Left renal cortex interstitium (tissue), 4 donors: ENCODE data around the gene PXN. TPM values are rescaled to one million over a fixed set of nuclear protein-coding genes. Genes with fewer than 3 reads are reported as not detected.
"Not testable (repeated sequence)": the region's sequence is repeated elsewhere in the genome, so short reads cannot be mapped to it uniquely, and the experiment has no call there.

Experiments used
- DNase-seq, 4 donors: peaks; one replicate each; pipeline ENCODE4 v3.0.0-alpha.2; 2013; ENCODE audit warnings: low read depth in 4 of 4, low spot score in 2 of 4, missing footprints in 1 of 4
- polyA plus RNA-seq, 4 donors: library from polyadenylated mRNA; unstranded; fragments of 120-200 nt; gene quantifications; one replicate each; pipeline ENCODE4 v1.2.1, GENCODE V29; 2013; ENCODE audit not compliant: insufficient read length in 4 of 4

PXN gene
- polyA plus RNA-seq, 4 donors, result 59.9 to 86.7 (median 69.9) TPM

GRCh38 chr12:120227233-120228040 is 38.1 kb downstream of the PXN start:
- DNase-seq, result no peak

GRCh38 chr12:120225852-120226640 is 39.5 kb downstream of the PXN start:
- DNase-seq, result no peak

DNA sequence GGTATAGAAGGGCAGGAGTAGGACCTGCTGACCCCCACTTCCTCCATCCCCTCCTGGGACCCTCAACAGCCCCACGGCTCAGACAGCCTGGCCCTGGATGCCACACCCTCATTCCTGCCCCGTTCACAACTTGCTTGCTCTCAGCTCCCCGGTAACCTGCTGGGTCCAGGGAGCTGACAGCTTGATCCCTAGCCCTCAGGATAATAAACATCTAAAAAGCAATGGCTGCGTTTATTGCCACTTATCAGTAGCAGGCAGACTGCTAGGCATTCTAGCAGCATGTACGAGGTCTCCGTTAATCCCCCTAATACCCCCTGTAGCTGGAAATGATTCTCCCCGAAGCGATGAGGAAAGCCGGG is 40.4 kb downstream of the PXN start:
- no peak for DNase-seq

DNA sequence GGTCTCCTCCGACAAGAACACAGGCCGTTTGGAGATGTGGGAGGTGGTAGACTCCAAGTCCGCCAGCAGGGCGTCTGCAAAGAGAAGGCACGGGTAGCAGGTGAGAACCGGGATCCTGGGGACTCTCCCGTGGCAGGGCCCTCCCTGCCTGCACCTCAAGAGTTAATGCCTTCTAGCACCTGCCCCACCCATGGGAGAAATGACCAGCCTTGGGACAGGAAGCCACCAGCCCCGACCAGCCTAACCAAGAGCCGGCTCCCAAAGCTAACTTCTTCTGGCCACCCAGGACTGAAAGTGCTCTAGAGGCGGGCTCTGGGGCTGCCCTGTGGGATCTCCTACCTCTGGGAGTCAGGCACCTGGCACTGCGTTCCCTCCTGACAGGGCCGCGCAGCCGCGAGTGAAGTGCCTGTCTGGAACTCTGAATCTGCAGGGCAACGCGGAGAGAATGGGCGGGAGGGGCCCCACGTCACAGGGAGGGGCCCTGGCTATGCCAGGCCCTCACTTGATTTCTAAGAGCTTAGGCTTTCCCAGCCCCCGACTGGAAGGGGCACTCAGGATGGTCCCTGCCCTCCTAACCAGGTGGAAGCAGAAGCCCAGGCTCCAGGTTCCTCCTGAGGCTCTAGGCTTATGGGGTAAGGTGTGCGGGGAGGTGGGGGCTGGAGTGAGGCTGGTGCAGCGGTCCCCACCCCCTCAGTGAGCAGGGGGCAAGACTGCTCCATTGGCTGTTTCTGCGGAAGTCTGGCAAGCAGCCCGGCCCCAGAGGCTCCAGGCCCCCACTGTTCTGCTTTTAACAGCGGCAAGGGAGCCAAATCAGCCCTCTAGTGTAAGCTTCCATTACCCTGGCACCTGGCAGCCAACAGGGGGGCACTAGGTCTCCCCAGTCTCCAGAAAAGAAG is 41.0 kb downstream of the PXN start:
- no peak for DNase-seq

- no peak for DNase-seq
Observed at GRCh38 chr12:120223458-120224303, 41.8 kb downstream of the PXN start.

DNA sequence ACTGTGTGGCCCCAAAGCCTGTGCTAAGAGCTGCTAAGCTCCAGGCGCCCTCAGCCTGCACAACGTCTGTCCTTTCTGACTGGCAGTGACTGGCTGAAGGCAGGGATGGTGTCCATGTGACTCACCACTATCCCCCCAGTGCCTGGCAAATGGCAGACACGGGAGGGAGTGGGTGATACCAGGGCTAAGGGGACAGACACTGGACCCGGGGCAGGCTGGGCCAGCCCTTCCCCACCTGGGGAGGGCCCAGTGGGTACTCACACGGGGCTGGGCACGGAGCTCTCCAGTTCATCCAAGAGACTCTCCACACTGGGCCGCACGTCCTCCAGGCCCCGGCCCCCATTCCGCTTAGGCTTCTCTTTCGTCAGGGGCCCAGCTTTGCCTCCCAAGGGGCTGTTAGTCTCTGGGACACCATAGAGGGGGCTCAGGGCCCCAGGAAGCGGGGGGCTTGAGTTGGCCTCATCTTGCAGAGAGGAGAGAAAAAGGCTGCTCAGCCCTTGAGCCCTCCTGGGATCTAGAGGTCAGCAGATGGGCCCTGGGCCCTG is 43.2 kb downstream of the PXN start:
- DNase-seq, result no peak

- DNase-seq, result no peak
Observed at GRCh38 chr12:120221576-120221900, 44.0 kb downstream of the PXN start.

DNA sequence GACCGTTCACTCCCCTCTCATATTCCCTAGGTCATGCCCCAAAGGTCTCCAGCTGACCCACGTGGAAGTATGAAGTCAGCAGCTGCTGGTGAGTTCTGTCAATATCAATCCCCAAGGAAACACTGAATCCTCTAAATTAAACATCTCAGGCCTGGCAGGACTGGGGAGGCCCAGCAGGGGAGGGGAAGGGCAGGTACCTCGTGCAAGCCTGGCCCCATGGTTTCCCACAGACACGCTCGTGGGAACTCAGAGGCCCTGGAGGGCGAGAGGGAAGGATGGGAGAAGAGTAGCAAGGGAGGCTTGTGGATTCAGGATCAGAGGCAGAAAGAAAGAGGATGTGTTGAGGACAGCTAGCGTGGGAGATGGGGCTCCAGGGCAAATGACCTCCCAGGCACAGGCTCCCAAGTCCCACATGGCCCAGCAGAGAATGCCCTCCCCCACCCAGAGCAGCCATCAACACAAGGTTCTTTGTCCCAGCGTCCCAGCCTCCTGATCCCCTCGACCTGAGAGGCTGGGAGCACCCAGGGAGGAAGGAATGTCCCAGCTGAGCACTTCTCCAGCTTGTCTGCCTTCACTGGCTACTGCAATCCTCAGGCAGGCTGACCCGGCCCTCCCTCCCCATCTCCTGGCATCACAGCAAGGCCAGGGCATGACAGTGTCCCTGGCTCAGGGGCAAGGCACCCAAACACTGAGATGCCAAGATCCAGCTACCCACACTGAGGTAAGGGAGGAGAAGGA is 44.5 kb downstream of the PXN start:
- DNase-seq, result no peak

- no peak for DNase-seq
Observed at GRCh38 chr12:120218680-120219606, 46.6 kb downstream of the PXN start.

DNA sequence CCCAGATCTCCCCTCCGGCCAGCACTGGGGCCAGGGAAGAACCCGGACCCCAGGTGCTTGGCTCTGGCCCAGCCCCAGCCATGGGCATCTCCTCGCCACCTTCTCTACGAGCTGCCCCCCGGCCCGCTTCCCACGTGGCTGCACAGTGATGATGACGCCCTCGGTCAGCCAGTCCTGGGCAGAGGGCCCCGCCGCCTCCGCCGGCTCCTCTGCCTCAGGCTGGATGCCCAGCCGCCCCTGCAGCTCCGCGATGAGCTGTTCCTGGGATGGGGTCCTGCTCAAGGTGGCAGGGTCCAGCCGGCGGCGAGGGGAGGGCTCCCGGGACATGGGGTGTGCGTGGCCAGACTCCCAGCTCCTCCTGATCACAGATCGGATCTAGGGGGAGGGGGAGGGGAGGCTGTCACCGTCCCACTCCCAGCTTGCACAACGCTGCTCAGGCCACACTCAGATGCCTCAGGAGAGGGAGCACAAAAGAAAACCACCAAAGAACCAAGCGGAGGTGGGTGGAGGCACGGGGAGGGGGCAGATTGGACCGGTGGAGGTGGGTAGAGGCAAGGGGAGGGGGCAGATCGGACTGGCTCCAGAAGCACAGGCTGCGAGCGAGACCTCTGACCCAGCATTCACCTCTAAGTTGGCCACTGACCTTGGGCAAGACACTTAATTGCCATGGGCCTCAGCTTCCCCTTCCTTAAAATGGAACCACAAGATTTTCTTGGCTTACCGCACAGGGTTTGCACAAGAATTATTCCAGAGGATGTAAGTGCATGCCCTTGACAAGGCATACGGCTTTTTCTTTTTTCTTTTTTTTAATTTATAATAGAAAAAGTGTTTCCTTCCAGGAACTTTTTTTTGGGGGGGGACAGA is 48.6 kb downstream of the PXN start:
- no peak for DNase-seq

DNA sequence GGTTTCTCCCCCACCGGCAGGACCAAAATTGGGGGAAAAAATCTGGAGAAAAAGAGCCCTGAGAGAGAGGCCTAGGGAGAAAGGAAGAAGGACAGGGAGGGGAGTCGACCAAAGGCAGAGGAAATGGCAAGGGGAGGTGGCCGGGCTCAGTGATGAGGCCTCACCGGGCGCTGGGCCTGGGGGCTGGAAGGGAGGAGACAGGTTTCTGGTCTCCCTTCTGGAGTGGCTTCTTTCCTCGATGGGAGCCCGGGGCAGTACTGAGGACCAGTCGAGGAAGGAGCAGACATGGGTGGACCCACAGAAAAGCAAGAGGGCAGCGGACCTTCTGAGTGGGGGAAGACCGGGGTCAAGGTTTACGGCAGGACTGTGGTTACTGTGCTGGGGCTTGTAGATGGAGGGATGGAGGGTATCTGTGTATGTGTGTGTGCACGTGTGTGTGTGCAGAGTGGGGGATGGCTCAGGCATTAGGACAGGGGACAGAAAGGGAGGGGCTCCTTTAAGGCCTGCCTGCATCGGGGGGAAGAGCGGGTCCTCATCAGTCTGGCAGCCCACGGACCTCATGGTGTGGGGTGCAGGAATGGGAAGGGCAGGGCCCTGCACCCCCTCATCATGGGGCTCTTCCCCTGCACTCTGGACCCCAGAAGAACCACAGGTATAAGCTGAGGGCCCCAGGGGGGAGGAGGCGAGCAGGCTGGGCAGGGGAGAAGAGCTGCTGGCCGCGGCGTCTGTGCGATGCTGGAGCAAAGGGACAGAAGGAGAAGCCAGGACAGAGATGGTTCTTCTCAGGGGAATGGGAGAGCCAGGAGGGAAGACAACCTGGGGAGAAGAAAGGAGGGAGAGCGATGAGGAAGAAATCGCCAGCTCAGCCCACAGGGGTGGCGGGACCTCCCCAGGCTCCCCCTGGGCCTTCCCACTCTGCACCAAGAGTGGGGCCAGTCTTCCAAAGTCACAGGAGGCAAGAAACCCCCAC is 49.5 kb downstream of the PXN start:
- DNase-seq, result no peak

GRCh38 chr12:120215357-120215735 is 50.2 kb downstream of the PXN start:
- no peak for DNase-seq

- DNase-seq, result no peak
Observed at GRCh38 chr12:120214626-120215356, 50.7 kb downstream of the PXN start.

- no peak for DNase-seq
Observed at GRCh38 chr12:120213758-120214157, 51.8 kb downstream of the PXN start.

DNA sequence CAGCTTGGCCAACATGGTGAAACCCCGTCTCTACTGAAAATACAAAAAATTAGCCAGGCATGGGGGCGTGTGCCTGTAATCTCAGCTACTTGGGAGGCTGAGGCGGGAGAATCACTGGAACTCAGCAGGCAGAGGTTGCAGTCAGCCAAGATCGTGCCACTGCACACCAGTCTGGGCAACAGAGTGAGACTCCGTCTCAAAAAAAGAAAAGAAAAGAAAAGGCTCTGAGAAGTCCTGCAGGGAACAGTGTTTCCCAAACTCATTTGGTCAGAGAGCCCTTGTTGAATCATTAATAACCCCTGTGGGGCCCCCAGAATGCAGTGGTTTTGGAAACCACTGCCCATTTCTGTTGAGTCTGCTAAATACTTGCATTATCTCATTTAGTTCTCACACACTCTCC is 52.3 kb downstream of the PXN start:
- DNase-seq, result not testable (repeated sequence)
